Right renal cortex interstitium (tissue), 3 donors: ENCODE results near the gene SLAMF7. TPM values are rescaled to one million over a fixed set of nuclear protein-coding genes. Genes with fewer than 3 reads are reported as not detected.

ENCODE experiments used
- DNase-seq, 3 donors: peaks; one replicate each; pipeline ENCODE4 v3.0.0-alpha.2; 2013; ENCODE audit warnings: low read depth in 3 of 3, low spot score in 2 of 3
- polyA plus RNA-seq, 3 donors: library from polyadenylated mRNA; unstranded; fragments of 120-200 nt; gene quantifications; one replicate each; pipeline ENCODE4 v1.2.1, GENCODE V29; 2013; ENCODE audit not compliant: insufficient read length in 3 of 3

The SLAMF7 gene
- polyA plus RNA-seq, 3 donors: 0.24 to 0.52 (median 0.28) TPM

- no peak for DNase-seq
Observed at GRCh38 chr1:160797271-160797709, 58.2 kb downstream of the SLAMF7 start.

- no peak for DNase-seq
Observed at GRCh38 chr1:160797861-160798273, 58.8 kb downstream of the SLAMF7 start.

- DNase-seq: no peak
Observed at GRCh38 chr1:160798439-160798838, 59.4 kb downstream of the SLAMF7 start.

- DNase-seq: no peak
Observed at GRCh38 chr1:160799641-160800040, 60.6 kb downstream of the SLAMF7 start.

DNA sequence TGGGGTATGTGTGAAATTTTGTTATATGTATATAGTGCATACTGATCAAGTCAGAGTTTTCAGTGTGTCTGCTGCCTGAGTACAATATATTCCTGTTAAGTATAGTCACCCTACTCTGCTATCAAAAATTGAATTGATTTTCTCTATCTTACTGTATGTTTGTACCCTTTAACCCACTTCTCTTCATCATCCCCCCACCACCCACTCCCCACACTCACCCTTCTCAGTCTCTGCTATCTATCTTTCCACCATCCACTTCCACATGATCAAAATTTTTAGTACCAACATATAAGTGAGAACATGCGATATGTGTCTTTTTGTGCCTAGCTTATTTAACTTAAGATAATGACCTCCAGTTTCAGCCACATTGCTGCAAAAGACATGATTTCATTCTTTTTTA lies 61.1 kb downstream of the SLAMF7 start:
- no peak for DNase-seq

DNA sequence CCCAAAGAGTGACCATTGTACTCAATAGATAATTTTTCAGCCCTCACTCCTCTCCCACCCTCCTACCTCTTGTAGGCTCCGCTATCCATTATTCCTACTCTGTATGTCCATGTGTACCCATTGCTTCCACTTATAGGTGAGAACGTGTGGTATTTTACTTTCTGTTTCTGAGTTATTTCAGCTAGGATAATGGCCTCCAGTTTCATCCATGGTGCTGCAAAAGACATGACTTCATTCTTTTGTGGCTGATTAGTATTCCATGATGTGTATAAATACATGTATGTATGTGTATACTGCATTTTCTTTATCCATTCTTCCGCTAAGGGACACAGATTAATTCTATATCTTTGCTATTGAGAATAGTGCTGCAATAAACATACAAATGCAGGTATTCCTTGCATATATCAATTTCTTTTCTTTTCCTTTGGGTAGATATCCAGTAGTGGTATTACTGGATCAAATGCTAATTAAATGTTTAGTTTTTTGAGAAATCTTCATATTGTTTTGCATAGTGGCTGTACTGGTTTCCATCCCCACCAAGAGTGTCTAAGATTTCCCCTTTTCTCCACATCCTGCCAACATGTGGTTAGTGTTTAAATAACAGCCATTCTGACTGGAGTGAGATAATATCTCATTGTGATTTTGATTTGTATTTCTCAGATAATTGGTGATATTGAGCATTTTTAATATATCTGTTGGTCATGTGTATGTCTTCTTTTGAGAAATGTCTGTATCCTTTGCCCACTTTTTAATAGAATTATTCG lies 61.8 kb downstream of the SLAMF7 start:
- no peak for DNase-seq

GRCh38 chr1:160801836-160802580 lies 63.0 kb downstream of the SLAMF7 start:
- no peak for DNase-seq

Other genes with a start within 250 kb of the SLAMF7 start
- gene SLAMF6, start 216.0 kb upstream of the SLAMF7 start, polyA plus RNA-seq: under 1 TPM; 0.06 to 0.21 (median 0.14) TPM
- 1 to 10 TPM in 2 of 3 donors, under 1 TPM in 1; 0.98 to 1.9 (median 1.2) TPM for gene CD84, start 159.8 kb upstream of the SLAMF7 start, polyA plus RNA-seq
- under 1 TPM; 0.10 to 0.13 (median 0.11) TPM for gene SLAMF1, start 92.2 kb upstream of the SLAMF7 start, polyA plus RNA-seq
- 1 to 10 TPM; 2.0 to 2.3 (median 2.2) TPM for gene CD48, start 27.4 kb upstream of the SLAMF7 start, polyA plus RNA-seq
- under 1 TPM; 0.06 to 0.22 (median 0.10) TPM for gene LY9, start 56.9 kb downstream of the SLAMF7 start, polyA plus RNA-seq
- gene CD244, start 123.6 kb downstream of the SLAMF7 start, polyA plus RNA-seq: under 1 TPM; 0.16 to 0.40 (median 0.29) TPM
- gene ITLN1, start 145.9 kb downstream of the SLAMF7 start, polyA plus RNA-seq: 1 to 10 TPM; 1.0 to 2.8 (median 1.2) TPM
- under 1 TPM in 1 of 3 donors, not detected in 2; 0.47 TPM for gene ITLN2, start 215.6 kb downstream of the SLAMF7 start, polyA plus RNA-seq